ENCODE data around the gene GLYATL1B.
"Not testable (repeated sequence)": the region's sequence is repeated elsewhere in the genome, so short reads cannot be mapped to it uniquely, and the experiment has no call there.

Gene GLYATL1B, protein sequence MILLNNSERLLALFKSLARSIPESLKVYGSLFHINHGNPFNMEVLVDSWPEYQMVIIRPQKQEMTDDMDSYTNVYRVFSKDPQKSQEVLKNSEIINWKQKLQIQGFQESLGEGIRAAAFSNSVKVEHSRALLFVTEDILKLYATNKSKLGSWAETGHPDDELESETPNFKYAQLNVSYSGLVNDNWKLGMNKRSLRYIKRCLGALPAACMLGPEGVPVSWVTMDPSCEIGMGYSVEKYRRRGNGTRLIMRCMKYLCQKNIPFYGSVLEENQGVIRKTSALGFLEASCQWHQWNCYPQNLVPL

DNA sequence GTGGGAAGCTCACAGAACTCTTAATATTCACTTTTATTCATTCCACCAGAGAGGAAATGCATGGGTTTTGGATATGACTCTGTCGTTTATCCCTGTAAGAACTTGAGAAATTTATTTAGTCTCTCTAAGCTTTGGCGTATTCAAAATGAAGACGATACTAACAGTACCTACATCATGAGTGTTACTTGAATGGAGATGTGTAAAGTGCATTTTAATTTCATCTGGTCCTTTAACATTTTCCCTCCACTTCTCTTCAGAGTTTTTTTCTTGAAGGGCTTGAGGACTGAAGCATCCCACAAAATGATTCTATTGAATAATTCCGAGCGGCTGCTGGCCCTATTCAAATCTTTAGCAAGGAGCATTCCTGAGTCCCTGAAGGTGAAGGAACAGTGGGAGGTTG is at the start of gene GLYATL1B:
Gene GLYATL1B (plus strand): TSS at position 301 of the 400 bp plus-strand sequence. CDS start 0 bp downstream, at position 301.
- not testable (repeated sequence) for DNase-seq

DNA sequence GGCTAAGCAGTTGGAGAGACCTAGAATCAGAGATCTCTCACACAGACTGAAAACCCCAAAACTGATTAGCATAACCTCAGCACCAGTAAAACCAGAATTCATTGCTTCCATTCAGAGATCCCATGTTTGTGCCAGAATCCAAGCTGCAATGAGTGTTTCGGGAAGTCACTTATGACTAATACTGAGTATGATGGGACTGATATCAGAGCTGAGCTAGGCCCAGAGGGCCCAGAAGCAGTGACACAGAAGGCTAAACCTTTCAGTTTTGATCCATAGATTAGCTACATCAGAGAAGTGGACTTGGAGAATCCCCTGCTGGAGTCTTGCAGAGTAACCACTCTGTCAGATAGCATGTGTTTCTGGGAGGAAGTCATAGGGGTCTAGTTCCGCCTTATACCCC is 49.6 kb upstream of the GLYATL1B start:
- not testable (repeated sequence) for DNase-seq

DNA sequence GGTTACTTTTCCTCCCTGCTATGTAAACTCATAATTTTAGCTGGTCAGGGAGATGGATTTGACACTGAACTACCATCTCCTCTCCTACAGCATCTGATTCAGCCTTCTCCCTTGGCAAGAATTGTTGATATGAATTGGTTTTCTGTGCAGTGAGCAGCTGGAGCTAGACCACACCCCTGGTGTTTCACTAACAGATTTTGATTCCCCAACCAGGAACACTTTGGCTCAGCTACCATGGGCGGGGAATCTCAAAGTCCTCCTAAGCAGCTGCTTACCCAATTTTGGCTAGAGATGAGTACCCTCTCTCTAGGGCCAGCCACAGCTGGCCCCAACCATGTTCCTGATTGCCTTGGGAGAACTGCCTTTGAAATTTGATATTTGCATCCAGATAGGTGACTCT is 48.7 kb upstream of the GLYATL1B start:
- DNase-seq = not testable (repeated sequence)

DNA sequence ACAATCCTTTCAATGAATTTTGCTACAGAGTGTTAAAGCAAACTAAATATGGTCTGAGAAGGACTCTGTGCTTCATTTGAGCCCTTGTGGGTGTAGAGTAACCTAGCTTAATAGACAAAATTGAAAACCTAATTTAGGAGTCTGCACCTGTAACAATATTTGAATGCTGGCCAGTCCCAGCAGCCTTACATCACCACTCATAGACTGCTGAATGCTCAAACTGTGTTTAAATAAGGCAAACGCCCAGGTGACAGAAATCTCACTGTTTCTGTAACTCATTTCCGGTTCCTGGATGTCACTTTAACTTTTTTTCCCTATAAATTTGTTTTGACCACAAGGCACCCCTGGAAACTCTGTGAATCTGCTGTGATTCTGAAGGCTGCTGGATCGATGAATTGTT is 45.5 kb upstream of the GLYATL1B start:
- no peak for DNase-seq

DNA sequence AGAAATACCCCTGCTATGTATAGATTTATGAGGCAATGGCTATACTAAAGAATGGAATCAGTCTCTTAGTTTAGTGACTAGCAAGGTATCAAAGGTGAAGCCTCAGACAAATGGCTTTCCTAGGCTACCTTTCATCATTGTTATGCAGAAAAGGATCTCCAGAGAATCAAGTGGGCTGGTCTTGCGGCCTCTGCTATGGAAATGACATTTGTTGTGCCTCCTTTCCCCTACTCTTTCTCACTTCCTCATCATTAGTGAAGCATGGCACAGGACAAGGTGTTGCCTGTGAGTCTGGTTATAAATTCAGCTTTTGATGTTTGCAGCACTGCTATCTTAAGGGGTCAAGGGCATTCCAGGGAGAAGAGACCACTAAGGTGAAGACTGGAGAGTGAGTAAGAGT is 34.7 kb upstream of the GLYATL1B start:
- not testable (repeated sequence) for DNase-seq

DNA sequence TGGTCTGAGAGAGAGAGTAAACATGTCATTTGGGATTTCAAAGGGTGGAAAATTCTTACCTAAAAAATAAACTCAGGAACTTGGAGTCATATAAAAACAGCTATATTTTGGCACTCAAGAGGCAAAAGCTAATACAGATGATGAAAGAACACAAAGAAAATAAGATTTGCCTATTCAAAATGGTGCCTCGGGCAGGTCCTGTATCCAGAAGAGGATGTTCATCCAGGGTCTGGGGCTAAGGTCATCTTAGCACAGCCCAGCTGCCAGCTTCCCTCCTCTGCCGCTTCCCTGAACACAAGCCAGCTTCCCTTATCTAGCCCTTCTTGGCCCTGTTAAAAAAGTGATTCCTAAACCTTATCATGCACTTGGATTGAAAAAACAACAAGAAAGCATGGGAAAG is 33.8 kb upstream of the GLYATL1B start:
- DNase-seq = not testable (repeated sequence)

DNA sequence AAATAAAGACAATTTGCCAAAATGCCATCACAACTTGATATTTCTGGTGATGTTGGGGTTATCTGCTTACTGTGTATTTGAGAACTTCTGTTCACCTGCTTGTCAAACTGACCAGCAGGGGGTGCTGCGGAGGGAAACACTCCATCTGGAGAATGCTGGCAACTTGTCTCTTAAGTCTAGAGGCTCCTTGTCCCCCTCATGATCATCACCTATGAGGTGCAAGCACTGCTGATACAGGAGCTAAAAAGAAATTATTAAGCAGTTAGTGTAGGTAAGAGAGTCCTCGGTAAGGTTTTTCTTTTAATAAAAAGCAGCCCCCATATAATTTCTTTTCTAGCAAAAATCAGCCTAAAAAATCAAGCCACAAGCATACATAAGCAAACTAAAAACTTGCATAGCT is 32.7 kb upstream of the GLYATL1B start:
- no peak for DNase-seq

DNA sequence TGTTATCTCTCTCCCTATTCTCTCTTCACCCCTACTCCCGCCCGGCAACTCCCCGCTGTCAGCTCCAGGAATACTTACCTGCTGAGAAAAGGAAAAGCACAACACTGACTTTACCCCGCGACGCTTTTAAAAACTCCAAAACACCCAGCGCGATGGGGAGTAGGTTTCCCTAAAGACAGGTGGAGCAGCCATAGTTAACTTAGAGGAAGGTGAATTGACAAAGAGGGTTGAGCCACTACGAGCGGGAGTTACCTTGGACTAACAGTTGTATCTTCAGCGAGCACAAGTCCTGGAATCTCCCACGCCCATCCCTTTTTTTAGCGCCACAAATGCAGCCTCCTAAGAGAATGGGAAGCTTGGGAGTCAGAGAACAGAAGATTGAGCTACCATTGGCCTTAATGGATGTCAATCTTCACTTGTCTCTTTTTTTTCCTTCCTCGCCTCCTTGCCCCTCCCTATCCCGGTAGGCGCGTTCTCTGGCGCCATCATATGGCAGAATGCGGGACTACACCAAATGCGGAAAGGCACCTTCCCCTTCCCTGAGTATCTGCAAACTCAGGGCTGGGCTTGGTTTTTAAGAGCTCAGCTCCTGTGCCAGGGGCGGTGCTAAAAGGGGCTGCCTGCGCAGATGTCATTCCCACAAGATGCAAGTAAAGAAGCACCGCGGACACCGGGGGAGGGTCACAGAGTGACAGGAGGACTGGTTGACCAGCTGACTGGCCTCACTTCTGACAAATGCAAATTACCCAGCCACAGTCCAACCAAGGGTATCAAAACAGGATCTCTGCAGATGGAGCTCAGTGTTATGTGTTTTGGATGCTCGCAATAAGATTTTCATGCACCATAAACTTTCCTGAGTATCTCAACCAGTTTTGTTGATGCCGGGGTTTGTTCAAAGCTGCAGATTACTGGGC is 27.7 kb upstream of the GLYATL1B start:
- peak; percentile 19 for DNase-seq

DNA sequence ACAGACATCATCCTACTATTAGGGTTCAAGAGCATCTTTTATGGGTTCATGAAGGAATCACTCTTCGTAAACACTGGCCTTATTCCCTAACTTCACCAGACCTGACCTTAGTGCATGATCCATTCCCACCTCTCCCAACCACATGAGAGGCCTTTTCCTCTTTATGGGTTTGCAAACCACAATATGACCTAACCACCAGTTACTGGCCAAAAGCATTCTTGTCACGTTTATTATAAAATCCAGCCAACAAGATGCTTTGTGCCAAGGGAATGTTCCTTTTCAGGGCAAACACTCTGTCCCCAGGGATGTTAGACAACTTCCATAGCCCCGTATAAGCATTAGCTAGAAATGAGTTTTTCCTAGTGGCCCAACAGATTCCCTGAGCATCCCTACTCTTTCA is 26.0 kb upstream of the GLYATL1B start:
- not testable (repeated sequence) for DNase-seq

DNA sequence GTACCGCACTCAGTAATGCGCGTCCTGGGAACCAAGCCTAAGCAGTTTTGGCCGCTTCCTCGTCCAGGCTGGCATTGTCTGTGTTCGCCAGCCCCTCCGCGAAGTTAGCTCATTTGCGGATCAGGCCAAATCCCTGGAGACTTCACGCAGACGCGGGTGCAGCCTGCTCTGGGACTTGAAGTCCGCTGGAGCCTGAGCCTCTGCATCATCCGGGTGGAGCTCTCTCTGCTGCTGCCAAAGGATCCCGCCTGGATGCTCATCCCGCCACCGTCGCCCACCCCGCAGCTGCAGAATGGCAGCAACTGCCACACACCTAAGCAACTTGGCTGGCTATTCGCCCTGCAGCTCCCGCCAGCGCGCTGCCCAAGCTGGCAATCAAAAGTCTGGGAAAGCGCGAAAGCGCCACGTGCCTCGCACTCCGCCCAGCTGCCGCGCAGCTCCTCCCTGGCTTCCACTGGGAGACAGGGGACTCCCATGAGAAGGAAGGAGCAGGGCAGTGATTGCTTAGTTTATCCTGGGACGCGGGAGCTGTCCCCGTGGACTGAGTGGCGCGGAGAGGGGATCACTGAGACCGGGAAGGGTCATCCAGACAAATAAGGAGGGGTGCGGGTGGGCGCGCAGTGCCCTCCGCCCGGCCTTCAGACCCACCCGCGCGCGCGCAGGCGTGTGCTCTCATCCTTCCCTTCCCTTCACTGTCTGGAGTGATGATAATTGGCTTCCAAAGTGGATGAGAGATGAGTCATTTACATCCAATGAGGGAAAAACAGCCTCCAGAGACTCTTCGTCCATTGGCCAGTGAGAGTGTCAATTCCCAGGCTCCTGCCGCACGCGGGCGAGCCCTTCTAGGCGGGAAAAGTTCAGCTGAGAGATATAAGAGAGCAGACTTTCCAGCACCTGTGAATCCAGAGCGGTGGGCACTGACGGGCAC is 23.2 kb upstream of the GLYATL1B start:
- DNase-seq = no peak

DNA sequence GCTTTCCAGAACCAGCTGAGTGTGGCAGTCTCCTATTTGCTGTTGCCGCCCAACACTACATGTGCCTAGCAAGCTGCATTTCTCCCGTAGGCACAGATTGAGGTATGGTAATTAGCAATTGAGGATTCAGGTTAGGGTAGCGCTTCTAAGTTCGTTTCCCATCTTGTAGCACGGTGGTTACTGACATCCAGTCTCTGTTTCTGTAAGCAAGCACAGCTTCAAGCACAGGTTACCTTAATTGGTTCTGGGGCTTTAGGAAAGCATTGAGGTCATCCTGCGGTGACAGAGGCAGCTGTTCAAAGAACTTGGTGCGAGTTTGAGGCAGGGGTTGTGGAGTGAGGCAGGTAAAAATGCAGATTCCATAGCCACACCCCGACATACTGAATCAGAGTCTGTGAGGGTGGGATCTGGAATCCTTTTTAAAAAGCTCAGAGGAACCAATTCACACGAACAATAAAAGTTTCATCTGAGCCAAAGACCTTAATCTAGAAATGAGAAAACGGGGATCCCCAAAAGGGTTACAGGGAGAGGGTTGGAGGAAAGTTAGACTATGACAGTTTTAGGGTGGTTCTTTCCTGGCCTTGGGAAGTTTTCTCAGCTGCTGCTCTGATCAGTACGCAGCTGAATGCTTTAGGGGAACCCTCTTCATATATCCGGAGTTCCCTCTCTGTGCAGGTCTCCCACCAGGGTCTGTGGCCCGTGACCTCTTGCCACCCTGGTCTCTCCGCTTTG is 21.9 kb upstream of the GLYATL1B start:
- DNase-seq = not testable (repeated sequence)

DNA sequence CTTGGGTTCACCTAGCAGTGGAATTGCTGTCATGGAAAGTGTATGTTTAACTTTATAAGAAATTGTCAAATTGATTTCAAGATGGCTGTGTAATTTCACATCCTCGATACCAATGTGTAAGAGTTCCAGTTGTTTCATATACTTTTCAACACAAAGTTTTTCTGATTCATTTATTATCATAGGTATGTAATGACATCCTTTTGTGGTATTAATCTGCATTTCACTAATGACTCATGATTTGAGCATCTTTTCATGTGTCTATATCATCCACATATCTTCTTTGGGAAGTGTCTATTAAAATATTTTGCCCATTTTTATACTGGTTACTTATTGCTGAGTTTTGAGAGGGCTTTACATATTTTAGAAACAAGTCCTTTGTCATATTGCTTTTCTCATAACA is 17.0 kb upstream of the GLYATL1B start:
- DNase-seq = no peak

DNA sequence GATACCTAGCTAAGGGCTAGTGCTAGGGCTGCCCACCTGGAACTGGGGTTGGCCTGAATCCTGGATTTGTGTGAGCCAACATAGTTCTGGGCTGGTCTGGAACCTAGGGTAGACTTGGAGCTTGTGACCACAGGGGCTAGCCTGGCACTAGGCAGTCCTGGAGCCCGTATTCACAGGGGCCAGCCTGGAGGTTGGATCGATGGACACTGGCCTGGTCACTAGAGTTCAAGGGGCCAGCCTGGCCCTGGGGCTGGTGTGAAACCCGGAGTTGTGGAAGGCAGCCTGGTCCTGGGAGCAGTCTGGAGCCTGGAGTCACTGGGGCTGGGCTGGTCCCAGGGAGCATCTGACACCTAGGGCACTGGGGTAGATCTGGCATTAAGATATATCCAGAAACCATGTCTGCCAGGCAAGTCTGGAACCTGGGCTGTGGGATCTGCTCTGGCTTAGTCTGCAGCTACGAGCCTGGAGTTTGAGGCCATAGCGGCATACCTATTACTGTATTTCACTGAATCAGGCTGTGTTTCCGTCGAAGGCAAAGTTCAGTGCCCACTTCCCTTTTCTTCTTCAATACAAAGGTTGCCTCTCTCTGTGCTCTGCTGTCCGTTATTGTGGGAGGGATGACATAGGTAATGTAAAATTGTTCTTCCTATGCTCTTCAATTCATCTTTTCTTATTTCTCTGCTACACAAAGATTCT is 9.1 kb upstream of the GLYATL1B start:
- DNase-seq = no peak

DNA sequence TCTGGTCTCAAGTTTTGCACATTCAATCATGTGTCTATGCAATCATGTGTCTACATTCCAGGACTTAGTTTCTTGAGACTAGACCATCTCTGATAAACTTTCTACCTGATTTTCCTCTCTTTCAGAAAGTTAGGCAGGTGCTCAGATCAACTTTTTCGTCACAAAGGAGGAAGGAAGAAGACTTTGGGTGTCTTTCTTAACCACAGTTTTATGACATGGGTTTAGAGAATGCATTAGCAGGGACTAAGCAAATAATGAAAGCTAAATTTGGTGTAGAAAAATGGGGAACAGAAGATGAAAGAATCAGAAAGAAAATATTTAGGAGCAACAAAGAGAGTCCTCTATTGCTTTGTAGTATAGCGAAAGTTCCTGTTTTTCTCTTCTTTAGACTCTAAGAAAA is 7.7 kb upstream of the GLYATL1B start:
- DNase-seq = no peak

DNA sequence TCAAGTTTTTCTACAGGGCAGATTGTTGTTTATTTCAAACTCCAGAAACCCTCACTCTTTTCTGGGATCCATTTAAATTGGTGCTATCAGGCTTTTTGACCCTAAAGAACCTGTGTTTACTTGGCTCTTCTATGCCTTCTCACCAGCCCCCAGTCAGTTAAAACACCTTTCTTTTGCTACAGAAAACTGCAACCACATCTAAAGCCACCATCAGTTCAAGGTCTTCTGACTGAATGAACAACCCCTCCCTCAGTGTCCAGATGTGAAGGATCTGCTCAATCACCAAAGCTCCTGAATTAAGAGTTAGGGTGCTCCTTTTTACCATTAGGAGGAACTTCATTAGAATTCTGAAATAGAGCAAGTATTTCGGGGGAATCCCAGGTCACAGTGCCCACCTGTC is 7.0 kb upstream of the GLYATL1B start:
- DNase-seq = no peak

DNA sequence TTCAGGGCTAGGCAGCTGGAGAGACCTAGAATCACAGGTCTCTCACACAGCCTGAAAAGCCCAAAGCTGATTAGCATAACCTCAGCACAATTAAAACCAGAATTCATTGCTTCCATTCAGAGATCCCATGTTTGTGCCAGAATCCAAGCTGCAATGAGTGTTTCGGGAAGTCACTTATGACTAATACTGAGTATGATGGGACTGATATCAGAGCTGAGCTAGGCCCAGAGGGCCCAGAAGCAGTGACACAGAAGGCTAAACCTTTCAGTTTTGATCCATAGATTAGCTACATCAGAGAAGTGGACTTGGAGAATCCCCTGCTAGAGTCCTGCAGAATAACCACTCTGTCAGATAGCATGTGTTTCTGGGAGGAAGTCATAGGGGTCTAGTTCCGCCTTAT is 5.7 kb upstream of the GLYATL1B start:
- DNase-seq = not testable (repeated sequence)

DNA sequence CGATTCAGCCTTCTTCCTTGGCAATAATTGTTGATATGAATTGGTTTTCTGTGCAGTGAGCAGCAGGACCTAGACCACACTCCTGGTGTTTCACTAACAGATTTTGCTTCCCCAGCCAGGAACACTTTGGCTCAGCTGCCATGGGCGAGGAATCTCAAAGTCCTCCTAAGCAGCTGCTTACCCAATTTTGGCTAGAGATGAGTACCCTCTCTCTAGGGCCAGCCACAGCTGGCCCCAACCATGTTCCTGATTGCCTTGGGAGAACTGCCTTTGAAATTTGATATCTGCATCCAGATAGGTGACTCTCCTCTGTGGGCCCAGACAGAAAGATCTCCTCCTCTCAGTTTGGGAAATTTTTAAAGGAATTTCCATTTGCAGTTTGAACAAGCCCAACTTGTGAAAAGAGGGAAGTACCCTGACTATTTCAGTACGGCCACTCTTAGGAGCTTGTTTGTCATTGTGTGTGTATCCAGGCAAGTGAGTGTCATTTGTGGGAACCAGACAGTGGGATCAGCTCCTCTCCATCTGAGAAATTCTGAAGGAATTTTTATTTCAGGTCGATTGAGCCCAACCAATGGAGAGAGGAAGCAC is 4.6 kb upstream of the GLYATL1B start:
- DNase-seq = not testable (repeated sequence)

DNA sequence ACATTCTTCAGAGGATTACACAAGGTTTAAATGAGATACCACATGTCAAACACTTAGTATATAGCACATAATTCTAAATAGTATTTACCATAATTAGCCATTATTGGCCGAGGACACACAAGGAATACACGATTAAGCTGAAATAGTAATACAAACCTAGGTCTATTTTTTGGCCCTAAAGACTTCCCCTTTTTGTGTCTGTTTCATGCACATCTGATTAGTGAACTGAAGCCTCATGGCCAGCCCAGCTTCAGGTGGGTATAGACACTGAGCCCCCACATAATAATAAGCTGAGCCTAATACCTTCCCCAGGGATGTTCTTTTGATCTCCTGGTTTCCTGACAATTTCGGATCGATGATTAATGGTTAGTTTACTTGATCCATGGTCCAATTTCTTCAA is 2.1 kb downstream of the GLYATL1B start:
- DNase-seq = no peak

DNA sequence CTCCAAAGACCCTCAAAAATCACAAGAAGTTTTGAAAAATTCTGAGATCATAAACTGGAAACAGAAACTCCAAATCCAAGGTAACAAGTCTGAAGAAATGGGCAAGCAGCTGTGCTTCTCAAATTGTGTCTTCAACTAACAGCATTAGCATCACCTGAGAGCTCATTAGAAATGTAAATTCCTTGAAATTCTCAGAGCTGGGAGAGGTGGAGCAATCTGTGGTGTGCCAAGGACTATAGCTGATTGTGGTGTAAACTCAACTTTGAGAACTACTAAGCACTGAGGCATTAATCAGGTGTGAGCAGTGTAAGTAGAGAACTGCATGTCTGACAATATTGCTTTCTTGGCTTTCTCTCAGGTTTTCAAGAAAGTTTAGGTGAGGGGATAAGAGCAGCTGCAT is 7.5 kb downstream of the GLYATL1B start:
- not testable (repeated sequence) for DNase-seq

DNA sequence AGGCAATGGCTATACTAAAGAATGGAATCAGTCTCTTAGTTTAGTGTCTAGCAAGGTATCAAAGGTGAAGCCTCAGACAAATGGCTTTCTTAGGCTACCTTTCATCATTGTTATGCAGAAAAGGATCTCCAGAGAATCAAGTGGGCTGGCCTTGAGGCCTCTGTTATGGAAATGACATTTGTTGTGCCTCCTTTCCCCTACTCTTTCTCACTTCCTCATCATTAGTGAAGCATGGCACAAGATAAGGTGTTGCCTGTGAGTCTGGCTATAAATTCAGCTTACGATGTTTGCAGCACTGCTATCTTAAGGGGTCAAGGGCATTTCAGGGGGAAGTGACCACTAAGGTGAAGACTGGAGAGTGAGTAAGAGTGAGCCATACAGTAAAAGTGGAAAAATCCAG is 9.1 kb downstream of the GLYATL1B start:
- DNase-seq = not testable (repeated sequence)

DNA sequence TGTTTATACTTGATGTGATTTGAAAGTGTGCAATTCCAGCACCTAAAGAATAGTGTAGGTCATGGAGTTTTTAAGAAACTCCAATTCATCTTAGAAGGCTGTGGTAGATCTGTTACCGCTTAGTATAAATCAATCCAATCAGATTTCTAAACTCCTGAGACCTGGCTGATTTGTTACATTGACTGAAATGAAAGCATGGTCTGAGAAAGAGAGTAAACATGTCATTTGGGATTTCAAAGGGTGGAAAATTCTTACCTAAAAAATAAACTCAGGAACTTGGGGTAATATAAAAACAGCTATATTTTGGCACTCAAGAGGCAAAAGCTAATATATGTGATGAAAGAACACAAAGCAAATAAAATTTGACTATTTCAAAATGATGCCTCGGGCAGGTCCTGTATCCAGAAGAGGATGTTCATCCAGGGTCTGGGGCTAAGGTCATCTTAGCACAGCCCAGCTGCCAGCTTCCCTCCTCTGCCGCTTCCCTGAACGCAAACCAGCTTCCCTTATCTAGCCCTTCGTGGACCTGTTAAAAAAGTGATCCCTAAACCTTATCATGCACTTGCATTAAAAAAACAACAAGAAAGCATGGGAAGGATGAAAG is 10.0 kb downstream of the GLYATL1B start:
- not testable (repeated sequence) for DNase-seq
